ENCODE results near the gene OR52R1. TPM values are rescaled to one million over a fixed set of nuclear protein-coding genes. Genes with fewer than 3 reads are reported as not detected.
"Not testable (repeated sequence)": the region's sequence is repeated elsewhere in the genome, so short reads cannot be mapped to it uniquely, and the experiment has no call there.

The OR52R1 gene
- total and polyA plus RNA-seq, 2 donors from 2014 or later = not detected

- intact Hi-C loops (cut with DNase I) = no loop called here
- no peak overlapping the region for H3K9ac ChIP-seq (ENCODE audit: low read length in 3 of 3)
- FAIRE-seq (no peak), DNase-seq (no peak)
- H3K4me1 ChIP-seq (ENCODE audit: control insufficient read depth in 2 of 3, insufficient read depth in 2 of 3, low read depth in 1 of 3, low read length in 3 of 3) = no peaks in the 10 kb centered on the region
- H3K4me3 ChIP-seq (ENCODE audit: low read length in 3 of 3) = no peak overlapping the region
- no peak overlapping the region for H3K27ac ChIP-seq (ENCODE audit: low read depth in 2 of 2, low read length in 2 of 2)
- TF ChIP-seq CTCF (IDR thresholded peaks at IDR 0.05; ENCODE audit: borderline replicate concordance, extremely low read depth, insufficient read depth) = no peak
- no peaks in the 10 kb centered on the region for H3K27me3 ChIP-seq (ENCODE audit: control insufficient read depth, insufficient read depth, low read length)
- H3K36me3 ChIP-seq (ENCODE audit: control insufficient read depth in 2 of 3, insufficient read depth in 3 of 3, low read length in 3 of 3) = no peaks in the 10 kb centered on the region
- H3K9me3 ChIP-seq (ENCODE audit: control insufficient read depth in 2 of 3, insufficient read depth in 1 of 3, low read length in 3 of 3) = no peaks in the 10 kb centered on the region
Measured at GRCh38 chr11:4825132-4825531, 21.0 kb upstream of the OR52R1 start.

- FAIRE-seq (no peak), DNase-seq (no peak)
- no peaks in the 10 kb centered on the region for H3K27me3 ChIP-seq (ENCODE audit: control insufficient read depth, insufficient read depth, low read length)
- intact Hi-C loops (cut with DNase I) = no loop called here
- no peak within 1 kb of the TSS for H3K9ac ChIP-seq (ENCODE audit: low read length in 3 of 3)
- no peaks in the 10 kb centered on the region for H3K4me1 ChIP-seq (ENCODE audit: control insufficient read depth in 2 of 3, insufficient read depth in 2 of 3, low read depth in 1 of 3, low read length in 3 of 3)
- H3K9me3 ChIP-seq (ENCODE audit: control insufficient read depth in 2 of 3, insufficient read depth in 1 of 3, low read length in 3 of 3) = no peaks in the 10 kb centered on the region
- no peak within 1 kb of the TSS for H3K27ac ChIP-seq (ENCODE audit: low read depth in 2 of 2, low read length in 2 of 2)
- no peak for TF ChIP-seq CTCF (IDR thresholded peaks at IDR 0.05; ENCODE audit: borderline replicate concordance, extremely low read depth, insufficient read depth)
- no peak within 1 kb of the TSS for H3K4me3 ChIP-seq (ENCODE audit: low read length in 3 of 3)
- H3K36me3 ChIP-seq (ENCODE audit: control insufficient read depth in 2 of 3, insufficient read depth in 3 of 3, low read length in 3 of 3) = no peaks in the 10 kb centered on the region
Measured at GRCh38 chr11:4821021-4821420, 16.8 kb upstream of the OR52R1 start, which contains the start of gene OR51F2. TSS of gene OR51F2 (plus strand) at chr11:4821321. CDS start at chr11:4821422, 101 bp downstream.

- H3K9ac ChIP-seq (ENCODE audit: low read length in 3 of 3) = no peak overlapping the region
- no peaks in the 10 kb centered on the region for H3K4me1 ChIP-seq (ENCODE audit: control insufficient read depth in 2 of 3, insufficient read depth in 2 of 3, low read depth in 1 of 3, low read length in 3 of 3)
- no peaks in the 10 kb centered on the region for H3K9me3 ChIP-seq (ENCODE audit: control insufficient read depth in 2 of 3, insufficient read depth in 1 of 3, low read length in 3 of 3)
- no peaks in the 10 kb centered on the region for H3K36me3 ChIP-seq (ENCODE audit: control insufficient read depth in 2 of 3, insufficient read depth in 3 of 3, low read length in 3 of 3)
- H3K27ac ChIP-seq (ENCODE audit: low read depth in 2 of 2, low read length in 2 of 2) = no peak overlapping the region
- FAIRE-seq = no peak
- H3K4me3 ChIP-seq (ENCODE audit: low read length in 3 of 3) = no peak overlapping the region
- intact Hi-C loops (cut with DNase I) = no loop called here
- no peaks in the 10 kb centered on the region for H3K27me3 ChIP-seq (ENCODE audit: control insufficient read depth, insufficient read depth, low read length)
- DNase-seq = no peak
- TF ChIP-seq CTCF (IDR thresholded peaks at IDR 0.05; ENCODE audit: borderline replicate concordance, extremely low read depth, insufficient read depth) = no peak
Measured at GRCh38 chr11:4809246-4809645, 5.1 kb upstream of the OR52R1 start.

- no peak overlapping the region for H3K4me3 ChIP-seq (ENCODE audit: low read length in 3 of 3)
- no peaks in the 10 kb centered on the region for H3K9me3 ChIP-seq (ENCODE audit: control insufficient read depth in 2 of 3, insufficient read depth in 1 of 3, low read length in 3 of 3)
- intact Hi-C loops (cut with DNase I) = no loop called here
- H3K9ac ChIP-seq (ENCODE audit: low read length in 3 of 3) = no peak overlapping the region
- TF ChIP-seq CTCF (IDR thresholded peaks at IDR 0.05; ENCODE audit: borderline replicate concordance, extremely low read depth, insufficient read depth) = no peak
- FAIRE-seq = no peak
- no peaks in the 10 kb centered on the region for H3K27me3 ChIP-seq (ENCODE audit: control insufficient read depth, insufficient read depth, low read length)
- H3K27ac ChIP-seq (ENCODE audit: low read depth in 2 of 2, low read length in 2 of 2) = no peak overlapping the region
- H3K4me1 ChIP-seq (ENCODE audit: control insufficient read depth in 2 of 3, insufficient read depth in 2 of 3, low read depth in 1 of 3, low read length in 3 of 3) = no peaks in the 10 kb centered on the region
- no peaks in the 10 kb centered on the region for H3K36me3 ChIP-seq (ENCODE audit: control insufficient read depth in 2 of 3, insufficient read depth in 3 of 3, low read length in 3 of 3)
- DNase-seq = no peak
Measured at GRCh38 chr11:4808476-4808875, 4.3 kb upstream of the OR52R1 start.

- H3K27ac ChIP-seq (ENCODE audit: low read depth in 2 of 2, low read length in 2 of 2); H3K36me3 ChIP-seq (ENCODE audit: control insufficient read depth in 2 of 3, insufficient read depth in 3 of 3, low read length in 3 of 3); H3K4me3 ChIP-seq (ENCODE audit: low read length in 3 of 3); H3K9me3 ChIP-seq (ENCODE audit: control insufficient read depth in 2 of 3, insufficient read depth in 1 of 3, low read length in 3 of 3); DNase-seq; FAIRE-seq; intact Hi-C loops (cut with DNase I); H3K4me1 ChIP-seq (ENCODE audit: control insufficient read depth in 2 of 3, insufficient read depth in 2 of 3, low read depth in 1 of 3, low read length in 3 of 3); H3K9ac ChIP-seq (ENCODE audit: low read length in 3 of 3); H3K27me3 ChIP-seq (ENCODE audit: control insufficient read depth, insufficient read depth, low read length): not testable (repeated sequence)
Measured at GRCh38 chr11:4801316-4801715, 2.9 kb downstream of the OR52R1 start.

All from kidney (tissue), 14 donors.